RWPE2 (cell line): ENCODE measurements around the gene MYL12B.

Source experiments
- ATAC-seq: fragments of 200-7000 bp; cut with Tn5 transposase; 3 replicates; pipeline ENCODE4 v1.9.1; 2021; ENCODE audit warnings: low read depth
- DNase-seq: peaks from one replicate; pipeline ENCODE4 v3.0.0-alpha.2; 2020; ENCODE audit warnings: low spot score
- H3K27ac ChIP-seq: fragments of 450-650 bp; 2 replicates; pipeline ENCODE4 v1.5.1; 2017; ENCODE audit warnings: mild to moderate bottlenecking; ENCODE audit not compliant: poor library complexity, severe bottlenecking
- H3K27me3 ChIP-seq: fragments of 250-450 bp; sonication (Bioruptor Pico); 2 replicates; pipeline ENCODE4 v1.5.1; 2021; ENCODE audit warnings: mild to moderate bottlenecking, moderate library complexity; ENCODE audit not compliant: insufficient read depth, poor library complexity, severe bottlenecking
- H3K36me3 ChIP-seq: fragments of 250-450 bp; sonication (Bioruptor Pico); 2 replicates; pipeline ENCODE4 v1.5.1; 2020; ENCODE audit warnings: low read depth, mild to moderate bottlenecking, moderate library complexity
- H3K4me1 ChIP-seq: fragments of 250-450 bp; sonication (Bioruptor Pico); 2 replicates; pipeline ENCODE4 v1.5.1; 2021; ENCODE audit warnings: mild to moderate bottlenecking, moderate library complexity; ENCODE audit not compliant: insufficient read depth, poor library complexity, severe bottlenecking
- H3K4me3 ChIP-seq: fragments of 250-450 bp; sonication (Bioruptor Pico); 2 replicates; pipeline ENCODE4 v1.5.1; 2021; ENCODE audit warnings: mild to moderate bottlenecking, moderate library complexity; ENCODE audit not compliant: severe bottlenecking
- H3K9me3 ChIP-seq: fragments of 250-450 bp; sonication (Bioruptor Pico); 2 replicates; pipeline ENCODE4 v1.5.1; 2021; ENCODE audit warnings: mild to moderate bottlenecking, moderate library complexity; ENCODE audit not compliant: severe bottlenecking
- CTCF ChIP-seq: fragments of 450-650 bp; IDR thresholded peaks from one replicate; pipeline ENCODE4 v1.5.1; 2017; ENCODE audit warnings: mild to moderate bottlenecking, moderate library complexity; ENCODE audit not compliant: poor library complexity, severe bottlenecking

Gene MYL12B

GRCh38 chr18:3323900-3324299, 62.0 kb downstream of the MYL12B start:
- H3K27me3 ChIP-seq = no peaks in the 10 kb centered on the region
- H3K27ac ChIP-seq = peak overlapping the region; percentile 4
- DNase-seq (no peak), ATAC-seq (no peak)
- H3K9me3 ChIP-seq = no peaks in the 10 kb centered on the region
- no peaks in the 10 kb centered on the region for H3K36me3 ChIP-seq
- peaks cover 41% of the 10 kb centered on the region for H3K4me1 ChIP-seq
- H3K4me3 ChIP-seq = no peak overlapping the region
- no peak for TF ChIP-seq CTCF
